Gastrocnemius medialis (tissue), 4 donors: ENCODE measurements around the gene WDR89.

ENCODE experiments used
- CTCF ChIP-seq, 5 experiments: fragments of 450-650 bp in 3 of 5; fragments of 200-600 bp in 2 of 5; sonication (generic) in 2 of 5; IDR thresholded peaks in 4 of 5; conservative IDR thresholded peaks in 1 of 5; 1 replicate in 4 of 5; 2 replicates in 1 of 5; pipeline ENCODE4 v1.5.1; 2016 to 2019; ENCODE audit warnings: antibody characterized with exemption in 5 of 5, mild to moderate bottlenecking in 3 of 5, moderate library complexity in 3 of 5
- POLR2A ChIP-seq, 2 donors: fragments of 450-650 bp; IDR thresholded peaks; one replicate each; pipeline ENCODE4 v1.6.1; 2017; ENCODE audit warnings: antibody characterized with exemption in 2 of 2, mild to moderate bottlenecking in 2 of 2, moderate library complexity in 2 of 2

GRCh38 chr14:63555572-63555971 is 86.1 kb downstream of the WDR89 start:
- TF ChIP-seq POLR2A (IDR thresholded peaks at IDR 0.05) (no peak), CTCF (IDR thresholded peaks at IDR 0.05 in 4 of 5, conservative IDR thresholded peaks at IDR 0.05 in 1 of 5) (no peak)
